OCI-LY7 (cell line): ENCODE results near the gene LRRC59.

Experiments used
- CTCF ChIP-seq: fragments of 200-600 bp; sonication (generic); conservative IDR thresholded peaks from 2 replicates; pipeline ENCODE4 v1.5.1; 2014; ENCODE audit warnings: mild to moderate bottlenecking, antibody characterized with exemption, low read length, moderate library complexity, mixed read lengths
- EZH2phosphoT487 ChIP-seq: fragments of 200-600 bp; sonication (generic); IDR thresholded peaks from 2 replicates; pipeline ENCODE4 v1.6.1; 2018; ENCODE audit warnings: low read depth, borderline replicate concordance, mild to moderate bottlenecking, mixed run types, antibody characterized with exemption, low read length, moderate library complexity, mixed read lengths

- TF ChIP-seq EZH2phosphoT487 (no peak), CTCF (no peak)
Measured at GRCh38 chr17:50424996-50425681, 27.8 kb upstream of the LRRC59 start.
